Mucosa of rectum (tissue), 2 donors: Measurements from ENCODE around the gene SH2B3.
"Not testable (repeated sequence)": the region's sequence is repeated elsewhere in the genome, so short reads cannot be mapped to it uniquely, and the experiment has no call there.

Experiments used
- H3K27ac ChIP-seq, 2 donors: one replicate each; pipeline ENCODE4 v1.7.0; 2013; ENCODE audit warnings: inconsistent platforms in 2 of 2, low read depth in 2 of 2, low read length in 2 of 2
- H3K27me3 ChIP-seq, 2 donors: one replicate each; pipeline ENCODE4 v1.7.0; 2013; ENCODE audit warnings: low read length in 2 of 2; ENCODE audit not compliant: control insufficient read depth in 2 of 2, insufficient read depth in 2 of 2
- H3K36me3 ChIP-seq, 2 donors: one replicate each; pipeline ENCODE4 v1.7.0; 2013; ENCODE audit warnings: low read length in 2 of 2; ENCODE audit not compliant: control insufficient read depth in 2 of 2, insufficient read depth in 2 of 2
- H3K4me1 ChIP-seq, 2 donors: one replicate each; pipeline ENCODE4 v1.7.0; 2013; ENCODE audit warnings: low read length in 2 of 2, mild to moderate bottlenecking in 1 of 2; ENCODE audit not compliant: control insufficient read depth in 2 of 2, insufficient read depth in 2 of 2
- H3K4me3 ChIP-seq, 2 donors: one replicate each; pipeline ENCODE4 v1.7.0; 2013; ENCODE audit warnings: low read length in 2 of 2
- H3K9ac ChIP-seq, 2 donors: one replicate each; pipeline ENCODE4 v1.7.0; 2013; ENCODE audit warnings: low read length in 2 of 2, low read depth in 1 of 2, mild to moderate bottlenecking in 1 of 2
- H3K9me3 ChIP-seq, 2 donors: one replicate each; pipeline ENCODE4 v1.7.0; 2013; ENCODE audit warnings: low read length in 2 of 2; ENCODE audit not compliant: control insufficient read depth in 2 of 2
- donor health status: healthy.
- donor health status: Normal muscosa, but diverticular disease.

SH2B3 gene

DNA sequence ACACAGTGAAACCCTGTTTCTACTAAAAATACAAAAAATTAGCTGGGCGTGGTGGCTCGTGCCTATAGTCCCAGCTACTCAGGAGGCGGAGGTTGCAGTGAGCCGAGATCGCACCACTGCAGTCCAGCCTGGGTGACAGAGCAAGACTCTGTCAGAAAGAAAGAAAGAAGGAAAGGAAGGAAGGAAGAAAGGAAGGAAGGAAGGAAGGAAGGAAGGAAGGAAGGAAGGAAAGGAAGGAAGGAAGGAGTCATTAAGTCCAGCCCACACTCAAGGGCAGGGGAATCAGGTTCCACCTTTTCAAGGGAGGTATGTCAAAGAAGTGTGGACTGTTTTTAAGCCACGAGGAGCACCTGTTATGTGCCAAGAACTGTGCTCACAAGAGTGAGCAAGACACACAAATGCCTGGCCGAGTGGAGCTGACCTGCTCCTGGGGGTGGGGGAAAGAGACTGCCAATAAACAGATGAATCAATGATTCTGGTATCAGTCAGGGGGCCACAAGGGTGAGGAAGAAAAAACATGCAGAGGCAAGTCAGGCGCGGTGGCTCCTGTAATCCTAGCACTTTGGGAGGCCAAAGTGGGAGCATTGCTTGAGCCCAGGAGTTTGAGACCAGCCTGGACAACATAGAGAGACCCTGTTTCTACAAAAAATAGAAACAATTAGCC is 5.8 kb upstream of the SH2B3 start:
- H3K4me1 ChIP-seq = peaks cover 14 to 23% of the 10 kb centered on the region in 2 donors
- H3K36me3 ChIP-seq, H3K27ac ChIP-seq, H3K4me3 ChIP-seq, H3K9me3 ChIP-seq, H3K9ac ChIP-seq, H3K27me3 ChIP-seq: not testable (repeated sequence)

DNA sequence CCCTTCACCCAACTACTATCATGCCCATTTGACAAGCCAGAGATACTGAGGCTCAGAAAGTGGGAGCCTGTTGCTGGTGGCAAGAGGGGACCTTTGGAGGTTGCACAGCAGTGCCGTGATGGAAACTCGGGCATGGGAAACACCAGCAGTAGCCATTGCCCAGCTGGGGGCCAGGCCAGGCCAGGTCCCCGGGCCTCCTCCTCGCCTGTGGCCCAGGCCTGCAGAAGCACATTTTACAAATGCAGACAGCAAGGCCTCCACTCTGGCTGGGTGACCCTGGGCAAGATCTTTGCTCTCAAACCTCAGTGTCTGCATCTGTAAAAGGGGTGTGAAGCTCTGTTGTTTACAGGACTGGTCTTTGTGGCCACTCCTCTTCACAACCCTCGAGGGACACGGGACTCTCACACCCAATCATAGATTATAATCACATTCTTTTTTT is 4.5 kb upstream of the SH2B3 start:
- no peak overlapping the region for H3K9ac ChIP-seq
- no peaks in the 10 kb centered on the region for H3K27me3 ChIP-seq
- H3K4me1 ChIP-seq = peaks cover 14 to 29% of the 10 kb centered on the region in 2 donors
- no peaks in the 10 kb centered on the region for H3K36me3 ChIP-seq
- no peak overlapping the region for H3K27ac ChIP-seq
- H3K9me3 ChIP-seq = no peaks in the 10 kb centered on the region
- H3K4me3 ChIP-seq = no peak overlapping the region

- H3K27me3 ChIP-seq, H3K4me3 ChIP-seq, H3K36me3 ChIP-seq, H3K9ac ChIP-seq, H3K9me3 ChIP-seq, H3K27ac ChIP-seq: not testable (repeated sequence)
- peaks cover 26 to 35% of the 10 kb centered on the region in 2 donors for H3K4me1 ChIP-seq
Measured at GRCh38 chr12:111402490-111402824, 3.3 kb upstream of the SH2B3 start.

GRCh38 chr12:111404362-111405148 is 1.2 kb upstream of the SH2B3 start:
- Histone ChIP-seq H3K4me1 (peaks cover 34 to 47% of the 10 kb centered on the region in 2 donors), H3K9ac (peak overlapping the region; percentile 41 to 82), H3K36me3 (no peaks in the 10 kb centered on the region), H3K9me3 (no peaks in the 10 kb centered on the region), H3K27ac (peak overlapping the region; percentile 68 to 87), H3K27me3 (no peaks in the 10 kb centered on the region), H3K4me3 (peak overlapping the region; percentile 71 to 74)

- peak overlapping the region; percentile 71 to 74 for H3K4me3 ChIP-seq
- H3K9me3 ChIP-seq = no peaks in the 10 kb centered on the region
- H3K36me3 ChIP-seq = no peaks in the 10 kb centered on the region
- H3K4me1 ChIP-seq = peaks cover 38 to 54% of the 10 kb centered on the region in 2 donors
- H3K9ac ChIP-seq = peak overlapping the region; percentile 14 to 82
- peak overlapping the region; percentile 68 to 87 for H3K27ac ChIP-seq
- no peaks in the 10 kb centered on the region for H3K27me3 ChIP-seq
Measured at GRCh38 chr12:111405149-111405858, 419 bp upstream of the SH2B3 start.

GRCh38 chr12:111406474-111407376 is 1.0 kb downstream of the SH2B3 start:
- no peaks in the 10 kb centered on the region for H3K36me3 ChIP-seq
- peaks cover 48 to 60% of the 10 kb centered on the region in 2 donors for H3K4me1 ChIP-seq
- no peaks in the 10 kb centered on the region for H3K27me3 ChIP-seq
- peak overlapping the region; percentile 71 to 80 for H3K4me3 ChIP-seq
- no peaks in the 10 kb centered on the region for H3K9me3 ChIP-seq
- peak overlapping the region; percentile 77 to 87 for H3K27ac ChIP-seq
- H3K9ac ChIP-seq = peak overlapping the region; percentile 81 to 82

- Histone ChIP-seq H3K4me1 (peaks cover 50 to 63% of the 10 kb centered on the region in 2 donors), H3K4me3 (peak overlapping the region; percentile 71 to 80), H3K9me3 (no peaks in the 10 kb centered on the region)
Measured at GRCh38 chr12:111407377-111408115, 1.8 kb downstream of the SH2B3 start.

GRCh38 chr12:111408116-111408440 is 2.4 kb downstream of the SH2B3 start:
- Histone ChIP-seq H3K36me3 (no peaks in the 10 kb centered on the region), H3K27me3 (no peaks in the 10 kb centered on the region), H3K9ac (no peak overlapping the region), H3K4me1 (peaks cover 47 to 61% of the 10 kb centered on the region in 2 donors), H3K9me3 (no peaks in the 10 kb centered on the region), H3K27ac (peak overlapping the region in 1 of 2 donors; percentile 87), H3K4me3 (peak overlapping the region in 1 of 2 donors; percentile 80)

More at GRCh38 chr12:111407377-111408115, 1.8 kb downstream of the SH2B3 start:
- Histone ChIP-seq H3K36me3 (no peaks in the 10 kb centered on the region), H3K9ac (peak overlapping the region; percentile 81 to 82), H3K27me3 (no peaks in the 10 kb centered on the region), H3K27ac (peak overlapping the region; percentile 65 to 87)
